GM12878 (cell line): ENCODE data around the gene IRGC. TPM values are rescaled to one million over a fixed set of nuclear protein-coding genes. Genes with fewer than 3 reads are reported as not detected.

ENCODE experiments used
- BCL11A ChIP-seq: IDR thresholded peaks from 2 replicates; pipeline ENCODE4 v1.6.1; 2011; ENCODE audit warnings: low read depth, low read length
- BHLHE40 ChIP-seq, 2 experiments: fragments of 450-650 bp in 1 of 2; IDR thresholded peaks; 2 replicates each; pipeline ENCODE4 v1.6.1; 2011 to 2017; ENCODE audit warnings: low read depth in 2 of 2, borderline replicate concordance in 1 of 2, improper control_type of control experiment in 1 of 2, low read length in 1 of 2, mild to moderate bottlenecking in 1 of 2
- BRCA1 ChIP-seq: IDR thresholded peaks from 2 replicates; pipeline ENCODE4 v1.6.1; 2011; ENCODE audit warnings: low read depth, low read length, improper control_type of control experiment
- CREM ChIP-seq: IDR thresholded peaks from 2 replicates; pipeline ENCODE4 v1.6.1; 2014; ENCODE audit warnings: antibody characterized with exemption, low read depth
- IKZF2 ChIP-seq, 2 experiments: fragments of 450-650 bp; IDR thresholded peaks; 2 replicates each; pipeline ENCODE4 v1.6.1; 2017; ENCODE audit warnings: mild to moderate bottlenecking in 2 of 2, moderate library complexity in 2 of 2
- JUNB ChIP-seq: IDR thresholded peaks from 2 replicates; pipeline ENCODE4 v1.6.1; 2016; ENCODE audit warnings: antibody characterized with exemption, mild to moderate bottlenecking
- KLF5 ChIP-seq: fragments of 450-650 bp; IDR thresholded peaks from 2 replicates; pipeline ENCODE4 v1.6.1; 2014; ENCODE audit warnings: mild to moderate bottlenecking; ENCODE audit not compliant: partially characterized antibody
- MYC ChIP-seq: IDR thresholded peaks from 2 replicates; pipeline ENCODE4 v1.6.1; 2011; ENCODE audit warnings: mild to moderate bottlenecking, low read length, moderate library complexity, inconsistent platforms; ENCODE audit not compliant: insufficient read depth, insufficient replicate concordance, insufficient read length, severe bottlenecking
- PAX5 ChIP-seq: IDR thresholded peaks from 2 replicates; pipeline ENCODE4 v1.6.1; 2011; ENCODE audit warnings: low read depth, low read length, borderline replicate concordance
- RCOR1 ChIP-seq: conservative IDR thresholded peaks from 2 replicates; pipeline ENCODE4 v1.6.1; 2012; ENCODE audit warnings: low read depth, low read length, improper control_type of control experiment
- RFX5 ChIP-seq: IDR thresholded peaks from 2 replicates; pipeline ENCODE4 v1.6.1; 2011; ENCODE audit warnings: low read depth, low read length, improper control_type of control experiment
- SMAD1 ChIP-seq: fragments of 450-650 bp; IDR thresholded peaks from 2 replicates; pipeline ENCODE4 v1.6.1; 2018; ENCODE audit warnings: mild to moderate bottlenecking, low read depth; ENCODE audit not compliant: partially characterized antibody
- SPI1 ChIP-seq: IDR thresholded peaks from 2 replicates; pipeline ENCODE4 v1.6.1; 2011; ENCODE audit warnings: low read depth, mild to moderate bottlenecking, low read length, moderate library complexity, borderline replicate concordance; ENCODE audit not compliant: insufficient read depth
- STAT3 ChIP-seq: IDR thresholded peaks from 2 replicates; pipeline ENCODE4 v1.6.1; 2011; ENCODE audit warnings: low read depth, low read length, improper control_type of control experiment
- TBL1XR1 ChIP-seq: IDR thresholded peaks from 2 replicates; pipeline ENCODE4 v1.6.1; 2012; ENCODE audit warnings: low read depth, low read length, improper control_type of control experiment
- TCF7 ChIP-seq: IDR thresholded peaks from 2 replicates; pipeline ENCODE4 v1.6.1; 2014; ENCODE audit warnings: antibody characterized with exemption, borderline replicate concordance
- YBX1 ChIP-seq: fragments of 450-650 bp; IDR thresholded peaks from 2 replicates; pipeline ENCODE4 v1.6.1; 2016; ENCODE audit warnings: antibody characterized with exemption
- ZBED1 ChIP-seq: IDR thresholded peaks from 2 replicates; pipeline ENCODE4 v1.6.1; 2016; ENCODE audit warnings: borderline replicate concordance
- polyA plus RNA-seq, 11 experiments: library from polyadenylated mRNA; depleted of rRNA in 4 of 11; unstranded in 6 of 11; stranded (reverse) in 5 of 11; fragments of >200 nt; fragmentation: Nextera tagmentation in 4 of 11; fragmentation: Illumina TruSeq in 1 of 11; extraction: Ambion mirVana in 4 of 11; extraction: Trizol in 1 of 11; gene quantifications; 1 replicate in 1 of 11; 2 replicates in 10 of 11; pipeline versions ENCODE4 v1.2.1 to v1.2.3, GENCODE V29; 2011 to 2016; ENCODE audit warnings: inconsistent platforms in 2 of 11, missing spikeins in 2 of 11, low read depth in 1 of 11
- total RNA-seq, 4 experiments: library from RNA; depleted of rRNA in 3 of 4; stranded (reverse); fragments of >200 nt in 3 of 4; fragmentation: Illumina TruSeq in 1 of 4; extraction: Trizol in 1 of 4; gene quantifications; 2 replicates each; pipeline versions ENCODE4 v1.2.1 to v1.2.3, GENCODE V29; 2013 to 2021
- TF ChIP-seq, protein P1 (sequence below): fragments of 450-650 bp; IDR thresholded peaks from 2 replicates; pipeline ENCODE4 v1.6.1; 2017; ENCODE audit warnings: borderline replicate concordance
- TF ChIP-seq, protein P2 (sequence below): fragments of 450-650 bp; formaldehyde crosslinking; IDR thresholded peaks from 2 replicates; pipeline ENCODE4 v1.5.0; 2022; ENCODE audit warnings: mild to moderate bottlenecking, missing genetic modification characterization
- TF ChIP-seq, protein P3 (sequence below): fragments of 450-650 bp; IDR thresholded peaks from 2 replicates; pipeline ENCODE4 v1.6.1; 2017; ENCODE audit warnings: antibody characterized with exemption, mild to moderate bottlenecking, moderate library complexity
- TF ChIP-seq, protein P4 (sequence below): IDR thresholded peaks from 2 replicates; pipeline ENCODE4 v1.6.1; 2011; ENCODE audit warnings: low read depth, low read length, improper control_type of control experiment, borderline replicate concordance
- TF ChIP-seq, protein P5 (sequence below): IDR thresholded peaks from 2 replicates; pipeline ENCODE4 v1.6.1; 2011; ENCODE audit warnings: low read depth, mild to moderate bottlenecking, low read length, moderate library complexity, borderline replicate concordance; ENCODE audit errors: extremely low read depth

IRGC gene
- total and polyA plus RNA-seq, 10 of the 15 experiments (the other 5 are each of a cell fraction or from before 2014, with no cell fraction given): 0.04 TPM; not detected in 9

DNA sequence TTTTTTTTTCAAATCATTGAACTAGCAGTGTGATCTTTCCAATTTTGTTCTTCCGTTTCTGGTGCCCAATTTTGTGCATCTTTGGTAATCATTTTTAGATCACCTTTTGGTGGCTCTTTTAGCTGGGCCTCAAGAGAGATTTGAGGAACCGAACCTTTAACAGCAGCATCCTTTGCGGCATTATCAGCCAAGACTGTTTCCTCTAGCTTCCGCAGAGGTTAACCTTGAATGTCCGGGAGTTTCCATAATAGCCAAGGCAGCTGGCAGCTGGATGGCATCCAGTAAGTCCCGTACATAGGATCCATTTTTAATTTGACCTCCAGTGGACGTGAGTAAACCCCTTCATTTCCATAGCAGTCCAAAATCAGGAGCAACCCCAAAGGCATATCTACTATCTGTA, 9.6 kb downstream of the IRGC start (continued):
- TF ChIP-seq, protein P1, sequence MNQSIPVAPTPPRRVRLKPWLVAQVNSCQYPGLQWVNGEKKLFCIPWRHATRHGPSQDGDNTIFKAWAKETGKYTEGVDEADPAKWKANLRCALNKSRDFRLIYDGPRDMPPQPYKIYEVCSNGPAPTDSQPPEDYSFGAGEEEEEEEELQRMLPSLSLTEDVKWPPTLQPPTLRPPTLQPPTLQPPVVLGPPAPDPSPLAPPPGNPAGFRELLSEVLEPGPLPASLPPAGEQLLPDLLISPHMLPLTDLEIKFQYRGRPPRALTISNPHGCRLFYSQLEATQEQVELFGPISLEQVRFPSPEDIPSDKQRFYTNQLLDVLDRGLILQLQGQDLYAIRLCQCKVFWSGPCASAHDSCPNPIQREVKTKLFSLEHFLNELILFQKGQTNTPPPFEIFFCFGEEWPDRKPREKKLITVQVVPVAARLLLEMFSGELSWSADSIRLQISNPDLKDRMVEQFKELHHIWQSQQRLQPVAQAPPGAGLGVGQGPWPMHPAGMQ: no peak
- 0 out of 2 replicates have a peak, but pooled peaks have one; percentile 37 for TF ChIP-seq ZBED1
- TF ChIP-seq JUNB: no peak
- no peak for TF ChIP-seq YBX1
- no peak for TF ChIP-seq TBL1XR1
- TF ChIP-seq BRCA1: no peak
- TF ChIP-seq, protein P2, sequence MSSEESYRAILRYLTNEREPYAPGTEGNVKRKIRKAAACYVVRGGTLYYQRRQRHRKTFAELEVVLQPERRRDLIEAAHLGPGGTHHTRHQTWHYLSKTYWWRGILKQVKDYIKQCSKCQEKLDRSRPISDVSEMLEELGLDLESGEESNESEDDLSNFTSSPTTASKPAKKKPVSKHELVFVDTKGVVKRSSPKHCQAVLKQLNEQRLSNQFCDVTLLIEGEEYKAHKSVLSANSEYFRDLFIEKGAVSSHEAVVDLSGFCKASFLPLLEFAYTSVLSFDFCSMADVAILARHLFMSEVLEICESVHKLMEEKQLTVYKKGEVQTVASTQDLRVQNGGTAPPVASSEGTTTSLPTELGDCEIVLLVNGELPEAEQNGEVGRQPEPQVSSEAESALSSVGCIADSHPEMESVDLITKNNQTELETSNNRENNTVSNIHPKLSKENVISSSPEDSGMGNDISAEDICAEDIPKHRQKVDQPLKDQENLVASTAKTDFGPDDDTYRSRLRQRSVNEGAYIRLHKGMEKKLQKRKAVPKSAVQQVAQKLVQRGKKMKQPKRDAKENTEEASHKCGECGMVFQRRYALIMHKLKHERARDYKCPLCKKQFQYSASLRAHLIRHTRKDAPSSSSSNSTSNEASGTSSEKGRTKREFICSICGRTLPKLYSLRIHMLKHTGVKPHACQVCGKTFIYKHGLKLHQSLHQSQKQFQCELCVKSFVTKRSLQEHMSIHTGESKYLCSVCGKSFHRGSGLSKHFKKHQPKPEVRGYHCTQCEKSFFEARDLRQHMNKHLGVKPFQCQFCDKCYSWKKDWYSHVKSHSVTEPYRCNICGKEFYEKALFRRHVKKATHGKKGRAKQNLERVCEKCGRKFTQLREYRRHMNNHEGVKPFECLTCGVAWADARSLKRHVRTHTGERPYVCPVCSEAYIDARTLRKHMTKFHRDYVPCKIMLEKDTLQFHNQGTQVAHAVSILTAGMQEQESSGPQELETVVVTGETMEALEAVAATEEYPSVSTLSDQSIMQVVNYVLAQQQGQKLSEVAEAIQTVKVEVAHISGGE (CRISPR knock-in tag): no peak
- peak; percentile 39; the same call in 1 of the 2 replicates for TF ChIP-seq BCL11A
- TF ChIP-seq SMAD1: no peak
- peak; percentile 46 to 55; a peak in 2 of 4 replicates for TF ChIP-seq IKZF2 (IDR thresholded peaks at IDR 0.05)
- TF ChIP-seq CREM: peak; percentile 27; the same call in 1 of the 2 replicates
- TF ChIP-seq BHLHE40 (IDR thresholded peaks at IDR 0.05; ENCODE audit: borderline replicate concordance in 1 of 2, low read depth in 2 of 2, low read length in 1 of 2): 0 out of 4 replicates have a peak, but pooled peaks of 1 of the 2 experiments have one; percentile 14
- TF ChIP-seq MYC: no peak
- TF ChIP-seq RCOR1: no peak
- TF ChIP-seq RFX5: no peak
- TF ChIP-seq, protein P3, sequence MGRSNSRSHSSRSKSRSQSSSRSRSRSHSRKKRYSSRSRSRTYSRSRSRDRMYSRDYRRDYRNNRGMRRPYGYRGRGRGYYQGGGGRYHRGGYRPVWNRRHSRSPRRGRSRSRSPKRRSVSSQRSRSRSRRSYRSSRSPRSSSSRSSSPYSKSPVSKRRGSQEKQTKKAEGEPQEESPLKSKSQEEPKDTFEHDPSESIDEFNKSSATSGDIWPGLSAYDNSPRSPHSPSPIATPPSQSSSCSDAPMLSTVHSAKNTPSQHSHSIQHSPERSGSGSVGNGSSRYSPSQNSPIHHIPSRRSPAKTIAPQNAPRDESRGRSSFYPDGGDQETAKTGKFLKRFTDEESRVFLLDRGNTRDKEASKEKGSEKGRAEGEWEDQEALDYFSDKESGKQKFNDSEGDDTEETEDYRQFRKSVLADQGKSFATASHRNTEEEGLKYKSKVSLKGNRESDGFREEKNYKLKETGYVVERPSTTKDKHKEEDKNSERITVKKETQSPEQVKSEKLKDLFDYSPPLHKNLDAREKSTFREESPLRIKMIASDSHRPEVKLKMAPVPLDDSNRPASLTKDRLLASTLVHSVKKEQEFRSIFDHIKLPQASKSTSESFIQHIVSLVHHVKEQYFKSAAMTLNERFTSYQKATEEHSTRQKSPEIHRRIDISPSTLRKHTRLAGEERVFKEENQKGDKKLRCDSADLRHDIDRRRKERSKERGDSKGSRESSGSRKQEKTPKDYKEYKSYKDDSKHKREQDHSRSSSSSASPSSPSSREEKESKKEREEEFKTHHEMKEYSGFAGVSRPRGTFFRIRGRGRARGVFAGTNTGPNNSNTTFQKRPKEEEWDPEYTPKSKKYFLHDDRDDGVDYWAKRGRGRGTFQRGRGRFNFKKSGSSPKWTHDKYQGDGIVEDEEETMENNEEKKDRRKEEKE: no peak
- TF ChIP-seq, protein P4, sequence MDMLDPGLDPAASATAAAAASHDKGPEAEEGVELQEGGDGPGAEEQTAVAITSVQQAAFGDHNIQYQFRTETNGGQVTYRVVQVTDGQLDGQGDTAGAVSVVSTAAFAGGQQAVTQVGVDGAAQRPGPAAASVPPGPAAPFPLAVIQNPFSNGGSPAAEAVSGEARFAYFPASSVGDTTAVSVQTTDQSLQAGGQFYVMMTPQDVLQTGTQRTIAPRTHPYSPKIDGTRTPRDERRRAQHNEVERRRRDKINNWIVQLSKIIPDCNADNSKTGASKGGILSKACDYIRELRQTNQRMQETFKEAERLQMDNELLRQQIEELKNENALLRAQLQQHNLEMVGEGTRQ: no peak
- TF ChIP-seq PAX5: peak; percentile 67; the same call in 1 of the 2 replicates
- TF ChIP-seq STAT3: no peak
- TF ChIP-seq KLF5: no peak
- no peak for TF ChIP-seq TCF7
- peak; percentile 79; the same call in 1 of the 2 replicates for TF ChIP-seq SPI1
- TF ChIP-seq, protein P5, sequence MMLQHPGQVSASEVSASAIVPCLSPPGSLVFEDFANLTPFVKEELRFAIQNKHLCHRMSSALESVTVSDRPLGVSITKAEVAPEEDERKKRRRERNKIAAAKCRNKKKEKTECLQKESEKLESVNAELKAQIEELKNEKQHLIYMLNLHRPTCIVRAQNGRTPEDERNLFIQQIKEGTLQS: no peak
